Spinal cord (tissue), 10 donors: ENCODE results near the gene CSNK1A1. TPM values are rescaled to one million over a fixed set of nuclear protein-coding genes. Genes with fewer than 3 reads are reported as not detected.
"Not testable (repeated sequence)": the region's sequence is repeated elsewhere in the genome, so short reads cannot be mapped to it uniquely, and the experiment has no call there.

Experiments used
- DNase-seq, 6 donors: peaks; one replicate each; pipeline versions ENCODE4 v3.0.0 to v3.0.0-alpha.2; 2013 to 2015; ENCODE audit warnings: low spot score in 6 of 6, low read depth in 4 of 6
- H3K27ac ChIP-seq: one replicate; pipeline ENCODE4 v1.5.1; 2013; ENCODE audit warnings: low read depth, low read length, control low read depth
- H3K27me3 ChIP-seq: one replicate; pipeline ENCODE4 v1.6.1; 2013; ENCODE audit warnings: low read length; ENCODE audit not compliant: control insufficient read depth, insufficient read depth
- H3K36me3 ChIP-seq: one replicate; pipeline ENCODE4 v1.6.1; 2013; ENCODE audit warnings: low read length; ENCODE audit not compliant: control insufficient read depth, insufficient read depth
- H3K4me1 ChIP-seq: one replicate; pipeline ENCODE4 v1.6.1; 2013; ENCODE audit warnings: low read length; ENCODE audit not compliant: control insufficient read depth, insufficient read depth
- H3K4me3 ChIP-seq: one replicate; pipeline ENCODE4 v1.5.1; 2013; ENCODE audit warnings: low read depth, low read length, control low read depth
- H3K9me3 ChIP-seq: one replicate; pipeline ENCODE4 v1.6.1; 2013; ENCODE audit warnings: low read length; ENCODE audit not compliant: control insufficient read depth, insufficient read depth
- WGBS: methylation state at CpG from one replicate; pipeline ENCODE4 v1.1.5; 2013; ENCODE audit warnings: missing lambda C conversion rate; ENCODE audit not compliant: insufficient coverage; 5-methylcytosine and 5-hydroxymethylcytosine counted together
- polyA plus RNA-seq, 2 donors: library from polyadenylated mRNA; unstranded; fragments of 120-200 nt; gene quantifications; one replicate each; pipeline ENCODE4 v1.2.1, GENCODE V29; 2013; ENCODE audit not compliant: insufficient read length in 2 of 2
- total RNA-seq, 2 donors: library from RNA; depleted of rRNA in 1 of 2; stranded (reverse); fragments of 120-200 nt in 1 of 2; fragments of >200 nt in 1 of 2; gene quantifications; one replicate each; pipeline versions ENCODE4 v1.2.3 to v1.2.4, GENCODE V29; 2013 to 2014
- donor health status: healthy.

CSNK1A1 gene
- total and polyA plus RNA-seq, 4 donors = 145 to 310 (median 226) TPM

DNA sequence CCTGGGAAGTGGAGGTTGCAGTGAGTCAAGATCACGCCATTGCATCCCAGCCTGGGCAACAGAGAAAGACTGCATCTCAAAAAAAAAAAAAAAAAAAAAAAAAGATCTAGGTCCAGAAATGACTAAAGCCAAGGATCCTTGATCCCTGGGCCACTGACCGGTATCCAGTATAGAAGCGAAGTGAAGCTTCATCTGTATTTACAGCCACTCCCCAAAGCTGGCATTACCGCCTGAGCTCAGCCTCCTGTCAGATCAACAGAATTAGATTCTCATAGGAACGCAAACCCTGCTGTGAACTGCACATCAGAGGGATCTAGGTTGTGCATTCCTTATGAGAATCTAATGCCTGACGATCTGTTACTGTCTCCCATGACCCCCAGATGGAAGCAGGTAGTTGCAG lies 9.3 kb downstream of the CSNK1A1 start:
- WGBS = 66% methylated on average over 4 of the region's 6 CpGs
- Histone ChIP-seq H3K4me1 (peaks cover 21% of the 10 kb centered on the region), H3K27ac (no peak overlapping the region), H3K27me3 (no peaks in the 10 kb centered on the region), H3K9me3 (no peaks in the 10 kb centered on the region), H3K4me3 (no peak overlapping the region), H3K36me3 (peaks cover 29% of the 10 kb centered on the region)
- DNase-seq = no peak

DNA sequence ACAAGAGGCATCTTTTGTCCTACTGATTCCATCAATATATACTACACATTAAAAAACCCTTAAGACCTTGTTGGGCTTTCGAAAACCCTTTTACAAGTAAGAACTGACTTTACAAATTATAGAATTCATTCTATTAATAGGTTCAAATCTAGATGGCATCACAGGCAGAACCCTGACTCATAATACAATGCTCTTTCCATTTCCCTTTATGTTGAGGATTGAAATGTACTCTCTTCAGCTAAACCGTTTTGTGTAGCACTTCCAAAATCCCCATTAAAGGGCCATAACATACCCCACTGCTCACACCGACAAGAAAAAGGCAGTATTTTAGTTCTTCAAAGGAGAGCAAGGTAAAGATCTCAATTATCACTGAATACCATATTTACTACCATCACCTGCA lies 11.2 kb downstream of the CSNK1A1 start:
- no CpG with 5 or more reads among the region's 3 CpGs for WGBS
- DNase-seq = no peak
- Histone ChIP-seq H3K36me3 (peaks cover 22% of the 10 kb centered on the region), H3K27me3 (no peaks in the 10 kb centered on the region), H3K4me1 (peaks cover 15% of the 10 kb centered on the region), H3K4me3 (no peak overlapping the region), H3K9me3 (no peaks in the 10 kb centered on the region), H3K27ac (no peak overlapping the region)

DNA sequence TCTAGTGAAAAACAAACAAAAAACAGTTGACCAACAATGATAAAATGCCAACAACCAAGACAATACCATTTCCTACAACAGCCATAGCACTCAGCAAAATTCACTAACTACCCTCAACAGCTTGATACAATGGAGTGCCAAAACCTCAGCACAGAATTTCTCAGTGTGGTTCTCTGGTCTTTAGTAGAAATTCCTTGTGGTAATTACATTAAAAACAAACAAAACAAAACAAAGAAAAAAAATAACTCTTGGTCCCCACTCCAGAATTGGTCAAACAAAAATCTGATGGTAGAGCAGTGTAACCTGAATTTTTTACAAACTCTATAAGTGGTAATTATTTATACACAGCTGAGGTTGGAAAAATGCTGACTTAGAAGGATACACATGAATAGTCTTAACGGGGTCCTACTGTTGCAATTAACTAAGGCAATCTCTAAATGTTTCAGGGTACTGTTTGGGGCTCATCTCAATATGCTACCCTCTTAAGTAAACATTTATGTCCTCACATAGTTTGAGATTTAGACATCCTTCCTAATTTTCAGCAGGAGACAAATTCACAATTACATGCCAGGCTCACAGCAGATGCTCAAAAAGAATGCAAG lies 13.8 kb downstream of the CSNK1A1 start:
- no peak overlapping the region for H3K4me3 ChIP-seq
- H3K9me3 ChIP-seq = no peaks in the 10 kb centered on the region
- DNase-seq = peak in 1 of 6 donors; percentile 64
- no peak overlapping the region for H3K27ac ChIP-seq
- H3K27me3 ChIP-seq = no peaks in the 10 kb centered on the region
- peaks cover 18% of the 10 kb centered on the region for H3K36me3 ChIP-seq
- WGBS = no CpG with 5 or more reads among the region's 1 CpG
- H3K4me1 ChIP-seq = peaks cover 6% of the 10 kb centered on the region

DNA sequence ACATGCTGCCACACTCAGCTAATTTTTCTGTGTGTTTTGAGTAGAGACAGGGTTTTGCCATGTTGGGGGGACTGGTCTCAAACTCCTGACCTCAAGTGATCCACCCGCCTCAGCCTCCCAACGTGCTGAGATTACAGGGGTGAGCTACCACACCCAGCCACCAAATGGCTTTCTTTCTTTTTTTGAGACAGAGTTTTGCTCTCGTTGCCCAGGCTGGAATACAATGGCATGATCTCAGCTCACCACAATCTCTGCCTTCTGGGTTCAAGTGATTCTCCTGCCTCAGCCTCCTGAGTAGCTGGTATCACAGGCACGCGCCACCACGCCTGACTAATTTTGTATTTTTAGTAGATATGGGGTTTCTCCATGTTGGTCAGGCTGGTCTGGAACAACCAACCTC lies 15.5 kb downstream of the CSNK1A1 start:
- H3K27ac ChIP-seq = not testable (repeated sequence)
- H3K36me3 ChIP-seq = peaks cover 17% of the 10 kb centered on the region

DNA sequence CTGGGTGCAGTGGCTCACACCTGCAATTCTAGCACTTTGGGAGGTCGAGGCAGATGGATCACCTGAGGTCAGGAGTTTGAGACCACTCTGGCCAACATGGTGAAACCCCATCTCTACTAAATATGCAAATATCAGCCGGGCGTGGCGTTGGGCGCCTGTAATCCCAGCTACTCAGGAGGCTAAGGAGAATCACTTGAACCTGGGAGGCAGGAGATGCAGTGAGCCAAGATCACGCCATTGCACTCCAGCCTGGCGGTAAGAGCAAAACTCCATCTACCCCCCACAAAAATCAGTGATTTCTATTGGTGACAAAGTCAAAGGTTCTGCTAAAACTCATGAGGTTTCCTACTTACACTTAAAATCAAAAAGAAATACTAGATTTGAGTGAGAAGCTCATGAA lies 18.8 kb downstream of the CSNK1A1 start:
- no peak for DNase-seq
- Histone ChIP-seq H3K27me3 (no peaks in the 10 kb centered on the region), H3K27ac (no peak overlapping the region), H3K36me3 (peaks cover 10% of the 10 kb centered on the region), H3K4me3 (no peak overlapping the region), H3K9me3 (no peaks in the 10 kb centered on the region), H3K4me1 (peaks cover 6% of the 10 kb centered on the region)
- 100% methylated on average over 2 of the region's 7 CpGs for WGBS

More for the DNA sequence above, 15.5 kb downstream of the CSNK1A1 start:
- not testable (repeated sequence) for H3K27me3 ChIP-seq, DNase-seq, H3K4me3 ChIP-seq, H3K4me1 ChIP-seq, H3K9me3 ChIP-seq
- WGBS = 96% methylated on average over 5 of the region's 6 CpGs

DNA sequence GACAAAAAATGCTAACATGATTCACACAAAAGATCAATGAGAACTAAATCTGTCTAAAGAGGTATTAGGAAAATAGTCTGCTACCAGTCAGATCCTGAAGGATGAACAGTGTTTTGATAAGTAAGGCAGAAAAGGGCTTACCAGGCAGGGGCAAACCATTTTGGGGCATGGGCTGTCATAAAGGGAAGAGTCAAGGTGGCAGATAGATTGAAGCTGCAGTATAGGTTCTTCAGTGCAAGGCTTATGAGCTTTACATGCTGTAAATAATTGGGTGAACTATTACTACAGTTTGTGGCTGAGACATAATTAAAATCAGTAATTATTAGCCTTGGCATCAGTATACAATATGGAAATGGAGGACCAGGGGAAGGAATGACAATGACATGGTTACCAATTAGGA lies 21.8 kb downstream of the CSNK1A1 start:
- Histone ChIP-seq H3K27me3 (no peaks in the 10 kb centered on the region), H3K4me3 (no peak overlapping the region), H3K4me1 (peaks cover 8% of the 10 kb centered on the region)

DNA sequence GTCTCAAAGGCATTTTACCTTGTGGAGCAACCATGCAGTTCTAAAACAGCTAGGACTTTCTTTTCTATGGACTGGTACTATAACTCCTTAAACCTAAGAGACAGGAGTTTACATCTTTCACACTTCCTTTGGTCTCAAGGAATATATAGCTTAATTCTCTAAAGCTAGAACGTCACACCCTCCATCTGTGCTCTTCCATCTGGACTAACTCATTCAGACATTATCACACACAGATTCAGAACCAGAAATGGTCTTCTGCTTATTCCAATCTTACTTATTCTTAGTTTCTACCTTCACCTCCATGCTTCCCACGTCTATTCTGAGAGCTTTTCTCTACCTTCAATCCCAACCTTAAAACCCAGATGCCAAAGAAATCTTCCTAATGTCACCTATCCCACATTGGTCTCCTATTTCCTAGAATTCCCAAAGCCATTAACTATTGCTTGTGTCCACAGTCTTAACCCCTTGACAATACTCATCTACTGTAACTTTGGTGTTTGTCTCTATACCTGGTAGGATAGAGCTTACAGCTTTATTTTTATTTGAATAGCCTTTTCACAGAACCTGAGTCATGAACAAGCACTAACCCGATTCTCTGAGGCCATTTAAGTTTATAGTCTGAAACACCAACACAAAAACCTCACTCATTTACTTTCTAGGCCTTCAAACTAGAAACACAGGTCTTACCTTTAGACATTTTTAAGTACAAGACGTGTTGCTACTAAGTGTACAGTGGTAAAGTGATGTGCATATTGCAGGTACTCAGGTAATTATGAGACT lies 22.8 kb downstream of the CSNK1A1 start:
- H3K27me3 ChIP-seq = no peaks in the 10 kb centered on the region
- H3K27ac ChIP-seq = no peak overlapping the region
- no peaks in the 10 kb centered on the region for H3K9me3 ChIP-seq
- peak in 1 of 6 donors; percentile 60 for DNase-seq
- peaks cover 8% of the 10 kb centered on the region for H3K4me1 ChIP-seq
- H3K36me3 ChIP-seq = peaks cover 3% of the 10 kb centered on the region
- WGBS = 54% methylated on average over 2 of the region's 4 CpGs
- no peak overlapping the region for H3K4me3 ChIP-seq

More for the DNA sequence above, 21.8 kb downstream of the CSNK1A1 start:
- H3K36me3 ChIP-seq = peaks cover 3% of the 10 kb centered on the region
- no peak for DNase-seq
- no peaks in the 10 kb centered on the region for H3K9me3 ChIP-seq
- H3K27ac ChIP-seq = no peak overlapping the region

DNA sequence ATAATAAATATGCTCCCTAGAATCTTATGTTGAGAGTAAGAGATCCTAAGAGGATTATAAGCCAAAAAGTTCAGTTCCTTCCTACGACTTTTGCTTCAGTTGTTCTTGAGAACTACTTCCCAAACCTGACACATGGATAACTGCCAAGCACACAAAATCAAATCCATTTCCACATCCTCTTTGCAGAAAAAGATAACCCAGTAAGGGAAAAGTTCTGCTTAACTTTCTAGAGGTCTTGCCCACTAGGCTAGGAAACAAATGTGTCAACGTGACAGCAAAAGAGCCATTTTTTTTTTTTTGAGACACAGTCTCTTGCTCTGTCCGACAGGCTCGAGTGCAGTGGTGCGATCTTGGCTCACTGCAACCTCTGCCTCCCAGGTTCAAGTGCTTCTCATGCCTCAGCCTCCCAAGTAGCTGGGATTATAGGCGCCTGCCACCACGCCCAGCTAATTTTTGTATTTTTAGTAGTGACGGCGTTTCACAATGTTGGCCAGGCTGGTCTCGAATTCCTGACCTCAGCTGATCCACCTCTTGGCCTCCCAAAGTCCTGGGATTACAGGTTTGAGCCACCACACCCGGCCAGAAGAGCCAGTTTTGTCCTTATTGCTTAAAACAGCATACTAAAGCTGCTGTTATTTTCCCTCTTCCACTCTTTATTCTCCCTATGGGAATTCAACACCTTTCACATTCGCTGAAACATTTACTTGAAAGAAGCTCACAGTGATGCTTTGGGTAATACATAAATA lies 24.2 kb downstream of the CSNK1A1 start:
- no peaks in the 10 kb centered on the region for H3K27me3 ChIP-seq
- H3K9me3 ChIP-seq = no peaks in the 10 kb centered on the region
- no peak overlapping the region for H3K27ac ChIP-seq
- WGBS = 59% methylated on average over 11 of the region's 12 CpGs
- H3K4me1 ChIP-seq = peaks cover 8% of the 10 kb centered on the region
- H3K4me3 ChIP-seq = no peak overlapping the region
- H3K36me3 ChIP-seq = peaks cover 7% of the 10 kb centered on the region
- DNase-seq = no peak

DNA sequence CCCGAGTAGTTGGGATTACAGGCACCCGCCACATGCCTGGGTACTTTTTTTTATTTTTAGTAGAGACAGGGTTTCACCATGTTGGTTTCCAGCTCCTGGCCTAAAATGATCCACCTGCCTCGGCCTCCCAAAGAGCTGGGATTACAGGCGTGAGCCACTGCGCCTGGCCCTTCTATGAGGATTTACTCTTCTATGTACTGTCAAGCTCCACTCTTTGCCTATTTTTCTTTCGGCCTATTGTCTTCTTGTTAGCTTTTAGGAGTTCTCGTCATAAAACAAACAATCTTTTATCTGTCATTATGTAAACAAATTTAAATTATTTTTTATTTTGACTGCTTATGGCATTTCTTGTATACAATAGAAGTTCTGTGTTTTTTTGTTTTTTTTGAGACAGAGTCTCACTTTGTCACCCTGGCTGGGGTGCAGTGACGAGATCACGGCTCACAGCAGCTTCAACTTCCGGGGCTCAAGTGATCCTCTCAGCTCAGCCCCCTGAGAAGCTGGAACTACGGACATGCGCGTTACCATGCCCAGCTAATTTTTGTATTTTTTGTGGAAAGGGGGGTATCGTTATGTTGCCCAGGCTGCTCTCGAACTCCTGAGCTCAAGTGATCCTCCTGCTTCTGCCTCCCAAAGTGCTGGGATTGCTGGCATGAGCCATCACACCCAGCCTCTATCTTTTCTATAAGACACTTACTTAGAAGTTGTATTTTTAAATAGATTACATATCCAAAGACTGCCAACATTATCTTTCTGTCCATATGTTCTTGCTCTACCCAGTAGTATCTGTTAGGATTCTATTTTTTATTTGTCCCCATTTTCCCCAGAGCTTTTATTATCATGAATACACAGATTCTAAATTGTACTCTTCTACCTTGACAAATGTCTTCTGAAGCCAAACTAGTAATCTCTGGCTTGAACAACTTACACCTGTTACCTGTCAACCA lies 29.2 kb downstream of the CSNK1A1 start:
- WGBS = 86% methylated on average over 5 of the region's 15 CpGs
- Histone ChIP-seq H3K36me3 (peaks cover 14% of the 10 kb centered on the region), H3K27me3 (no peaks in the 10 kb centered on the region), H3K9me3 (no peaks in the 10 kb centered on the region), H3K4me1 (peaks cover 5% of the 10 kb centered on the region), H3K4me3 (no peak overlapping the region), H3K27ac (no peak overlapping the region)
- peak in 1 of 6 donors; percentile 49 for DNase-seq
